GM23338 (cell line): ENCODE results near the gene CLEC11A.
"Not testable (repeated sequence)": the region's sequence is repeated elsewhere in the genome, so short reads cannot be mapped to it uniquely, and the experiment has no call there.

Experiments used
- CREB1 ChIP-seq: fragments of 250-450 bp; sonication (Bioruptor Pico); IDR thresholded peaks from 2 replicates; pipeline ENCODE4 v1.5.0; 2020; ENCODE audit warnings: low read depth, mild to moderate bottlenecking, moderate library complexity
- EZH2 ChIP-seq: fragments of 200-600 bp; sonication (generic); IDR thresholded peaks from one replicate; pipeline ENCODE4 v1.8.0; 2017; ENCODE audit warnings: antibody characterized with exemption, mild to moderate bottlenecking, low read depth; ENCODE audit not compliant: unreplicated experiment
- EZH2phosphoT487 ChIP-seq: fragments of 200-600 bp; sonication (generic); IDR thresholded peaks from one replicate; pipeline ENCODE4 v1.8.1; 2018; ENCODE audit warnings: antibody characterized with exemption; ENCODE audit not compliant: unreplicated experiment
- POLR2AphosphoS5 ChIP-seq: IDR thresholded peaks from 2 replicates; pipeline ENCODE4 v1.6.1; 2016; ENCODE audit warnings: antibody characterized with exemption, low read depth
- ZNF331 ChIP-seq: fragments of 250-450 bp; sonication (Bioruptor Pico); IDR thresholded peaks from 2 replicates; pipeline ENCODE4 v1.5.0; 2020; ENCODE audit warnings: low read depth, mild to moderate bottlenecking, moderate library complexity
- TF ChIP-seq, protein P1 (sequence below), 2 experiments: fragments of 200-600 bp in 1 of 2; sonication (generic) in 1 of 2; conservative IDR thresholded peaks; 2 replicates each; pipeline versions ENCODE4 v1.5.1 to v1.6.1; 2016 to 2017; ENCODE audit warnings: antibody characterized with exemption in 2 of 2, low read depth in 2 of 2, mild to moderate bottlenecking in 2 of 2, moderate library complexity in 1 of 2
- TF ChIP-seq, protein P2 (sequence below): IDR thresholded peaks from one replicate; pipeline ENCODE4 v1.6.1; 2018; ENCODE audit warnings: antibody characterized with exemption; ENCODE audit not compliant: unreplicated experiment
- TF ChIP-seq, protein P3 (sequence below): IDR thresholded peaks from 2 replicates; pipeline ENCODE4 v1.6.1; 2016; ENCODE audit warnings: antibody characterized with exemption
- TF ChIP-seq, protein P4 (sequence below): fragments of 250-450 bp; sonication (Bioruptor Pico); IDR thresholded peaks from 2 replicates; pipeline ENCODE4 v1.5.0; 2020; ENCODE audit warnings: mild to moderate bottlenecking, moderate library complexity

DNA sequence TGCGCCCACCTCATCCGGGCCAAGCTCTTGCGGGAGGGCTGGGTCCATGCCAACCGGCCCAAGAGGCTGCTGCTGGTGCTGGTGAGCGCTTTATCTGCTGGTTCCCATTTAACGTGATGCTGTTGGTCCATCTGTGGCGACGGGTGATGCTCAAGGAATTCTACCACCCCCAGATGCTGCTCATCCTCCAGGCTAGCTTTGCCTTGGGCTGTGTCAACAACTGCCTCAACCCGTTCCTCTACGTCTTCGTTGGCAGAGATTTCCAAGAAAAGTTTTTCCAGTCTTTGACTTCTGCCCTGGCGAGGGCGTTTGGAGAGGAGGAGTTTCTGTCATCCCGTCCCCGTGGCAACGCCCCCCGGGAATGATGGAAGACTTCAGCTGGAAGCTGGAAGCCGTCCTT lies 35.9 kb downstream of the CLEC11A start:
- TF ChIP-seq, protein P1, sequence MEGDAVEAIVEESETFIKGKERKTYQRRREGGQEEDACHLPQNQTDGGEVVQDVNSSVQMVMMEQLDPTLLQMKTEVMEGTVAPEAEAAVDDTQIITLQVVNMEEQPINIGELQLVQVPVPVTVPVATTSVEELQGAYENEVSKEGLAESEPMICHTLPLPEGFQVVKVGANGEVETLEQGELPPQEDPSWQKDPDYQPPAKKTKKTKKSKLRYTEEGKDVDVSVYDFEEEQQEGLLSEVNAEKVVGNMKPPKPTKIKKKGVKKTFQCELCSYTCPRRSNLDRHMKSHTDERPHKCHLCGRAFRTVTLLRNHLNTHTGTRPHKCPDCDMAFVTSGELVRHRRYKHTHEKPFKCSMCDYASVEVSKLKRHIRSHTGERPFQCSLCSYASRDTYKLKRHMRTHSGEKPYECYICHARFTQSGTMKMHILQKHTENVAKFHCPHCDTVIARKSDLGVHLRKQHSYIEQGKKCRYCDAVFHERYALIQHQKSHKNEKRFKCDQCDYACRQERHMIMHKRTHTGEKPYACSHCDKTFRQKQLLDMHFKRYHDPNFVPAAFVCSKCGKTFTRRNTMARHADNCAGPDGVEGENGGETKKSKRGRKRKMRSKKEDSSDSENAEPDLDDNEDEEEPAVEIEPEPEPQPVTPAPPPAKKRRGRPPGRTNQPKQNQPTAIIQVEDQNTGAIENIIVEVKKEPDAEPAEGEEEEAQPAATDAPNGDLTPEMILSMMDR (conservative IDR thresholded peaks at IDR 0.05; ENCODE audit: low read depth in 2 of 2), result not testable (repeated sequence)
- TF ChIP-seq POLR2AphosphoS5; EZH2phosphoT487; EZH2; CREB1 (CRISPR knock-in tag); ZNF331: not testable (repeated sequence)
- TF ChIP-seq, protein P2, sequence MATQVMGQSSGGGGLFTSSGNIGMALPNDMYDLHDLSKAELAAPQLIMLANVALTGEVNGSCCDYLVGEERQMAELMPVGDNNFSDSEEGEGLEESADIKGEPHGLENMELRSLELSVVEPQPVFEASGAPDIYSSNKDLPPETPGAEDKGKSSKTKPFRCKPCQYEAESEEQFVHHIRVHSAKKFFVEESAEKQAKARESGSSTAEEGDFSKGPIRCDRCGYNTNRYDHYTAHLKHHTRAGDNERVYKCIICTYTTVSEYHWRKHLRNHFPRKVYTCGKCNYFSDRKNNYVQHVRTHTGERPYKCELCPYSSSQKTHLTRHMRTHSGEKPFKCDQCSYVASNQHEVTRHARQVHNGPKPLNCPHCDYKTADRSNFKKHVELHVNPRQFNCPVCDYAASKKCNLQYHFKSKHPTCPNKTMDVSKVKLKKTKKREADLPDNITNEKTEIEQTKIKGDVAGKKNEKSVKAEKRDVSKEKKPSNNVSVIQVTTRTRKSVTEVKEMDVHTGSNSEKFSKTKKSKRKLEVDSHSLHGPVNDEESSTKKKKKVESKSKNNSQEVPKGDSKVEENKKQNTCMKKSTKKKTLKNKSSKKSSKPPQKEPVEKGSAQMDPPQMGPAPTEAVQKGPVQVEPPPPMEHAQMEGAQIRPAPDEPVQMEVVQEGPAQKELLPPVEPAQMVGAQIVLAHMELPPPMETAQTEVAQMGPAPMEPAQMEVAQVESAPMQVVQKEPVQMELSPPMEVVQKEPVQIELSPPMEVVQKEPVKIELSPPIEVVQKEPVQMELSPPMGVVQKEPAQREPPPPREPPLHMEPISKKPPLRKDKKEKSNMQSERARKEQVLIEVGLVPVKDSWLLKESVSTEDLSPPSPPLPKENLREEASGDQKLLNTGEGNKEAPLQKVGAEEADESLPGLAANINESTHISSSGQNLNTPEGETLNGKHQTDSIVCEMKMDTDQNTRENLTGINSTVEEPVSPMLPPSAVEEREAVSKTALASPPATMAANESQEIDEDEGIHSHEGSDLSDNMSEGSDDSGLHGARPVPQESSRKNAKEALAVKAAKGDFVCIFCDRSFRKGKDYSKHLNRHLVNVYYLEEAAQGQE, result not testable (repeated sequence)
- TF ChIP-seq, protein P3, sequence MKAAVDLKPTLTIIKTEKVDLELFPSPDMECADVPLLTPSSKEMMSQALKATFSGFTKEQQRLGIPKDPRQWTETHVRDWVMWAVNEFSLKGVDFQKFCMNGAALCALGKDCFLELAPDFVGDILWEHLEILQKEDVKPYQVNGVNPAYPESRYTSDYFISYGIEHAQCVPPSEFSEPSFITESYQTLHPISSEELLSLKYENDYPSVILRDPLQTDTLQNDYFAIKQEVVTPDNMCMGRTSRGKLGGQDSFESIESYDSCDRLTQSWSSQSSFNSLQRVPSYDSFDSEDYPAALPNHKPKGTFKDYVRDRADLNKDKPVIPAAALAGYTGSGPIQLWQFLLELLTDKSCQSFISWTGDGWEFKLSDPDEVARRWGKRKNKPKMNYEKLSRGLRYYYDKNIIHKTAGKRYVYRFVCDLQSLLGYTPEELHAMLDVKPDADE, result not testable (repeated sequence)
- TF ChIP-seq, protein P4, sequence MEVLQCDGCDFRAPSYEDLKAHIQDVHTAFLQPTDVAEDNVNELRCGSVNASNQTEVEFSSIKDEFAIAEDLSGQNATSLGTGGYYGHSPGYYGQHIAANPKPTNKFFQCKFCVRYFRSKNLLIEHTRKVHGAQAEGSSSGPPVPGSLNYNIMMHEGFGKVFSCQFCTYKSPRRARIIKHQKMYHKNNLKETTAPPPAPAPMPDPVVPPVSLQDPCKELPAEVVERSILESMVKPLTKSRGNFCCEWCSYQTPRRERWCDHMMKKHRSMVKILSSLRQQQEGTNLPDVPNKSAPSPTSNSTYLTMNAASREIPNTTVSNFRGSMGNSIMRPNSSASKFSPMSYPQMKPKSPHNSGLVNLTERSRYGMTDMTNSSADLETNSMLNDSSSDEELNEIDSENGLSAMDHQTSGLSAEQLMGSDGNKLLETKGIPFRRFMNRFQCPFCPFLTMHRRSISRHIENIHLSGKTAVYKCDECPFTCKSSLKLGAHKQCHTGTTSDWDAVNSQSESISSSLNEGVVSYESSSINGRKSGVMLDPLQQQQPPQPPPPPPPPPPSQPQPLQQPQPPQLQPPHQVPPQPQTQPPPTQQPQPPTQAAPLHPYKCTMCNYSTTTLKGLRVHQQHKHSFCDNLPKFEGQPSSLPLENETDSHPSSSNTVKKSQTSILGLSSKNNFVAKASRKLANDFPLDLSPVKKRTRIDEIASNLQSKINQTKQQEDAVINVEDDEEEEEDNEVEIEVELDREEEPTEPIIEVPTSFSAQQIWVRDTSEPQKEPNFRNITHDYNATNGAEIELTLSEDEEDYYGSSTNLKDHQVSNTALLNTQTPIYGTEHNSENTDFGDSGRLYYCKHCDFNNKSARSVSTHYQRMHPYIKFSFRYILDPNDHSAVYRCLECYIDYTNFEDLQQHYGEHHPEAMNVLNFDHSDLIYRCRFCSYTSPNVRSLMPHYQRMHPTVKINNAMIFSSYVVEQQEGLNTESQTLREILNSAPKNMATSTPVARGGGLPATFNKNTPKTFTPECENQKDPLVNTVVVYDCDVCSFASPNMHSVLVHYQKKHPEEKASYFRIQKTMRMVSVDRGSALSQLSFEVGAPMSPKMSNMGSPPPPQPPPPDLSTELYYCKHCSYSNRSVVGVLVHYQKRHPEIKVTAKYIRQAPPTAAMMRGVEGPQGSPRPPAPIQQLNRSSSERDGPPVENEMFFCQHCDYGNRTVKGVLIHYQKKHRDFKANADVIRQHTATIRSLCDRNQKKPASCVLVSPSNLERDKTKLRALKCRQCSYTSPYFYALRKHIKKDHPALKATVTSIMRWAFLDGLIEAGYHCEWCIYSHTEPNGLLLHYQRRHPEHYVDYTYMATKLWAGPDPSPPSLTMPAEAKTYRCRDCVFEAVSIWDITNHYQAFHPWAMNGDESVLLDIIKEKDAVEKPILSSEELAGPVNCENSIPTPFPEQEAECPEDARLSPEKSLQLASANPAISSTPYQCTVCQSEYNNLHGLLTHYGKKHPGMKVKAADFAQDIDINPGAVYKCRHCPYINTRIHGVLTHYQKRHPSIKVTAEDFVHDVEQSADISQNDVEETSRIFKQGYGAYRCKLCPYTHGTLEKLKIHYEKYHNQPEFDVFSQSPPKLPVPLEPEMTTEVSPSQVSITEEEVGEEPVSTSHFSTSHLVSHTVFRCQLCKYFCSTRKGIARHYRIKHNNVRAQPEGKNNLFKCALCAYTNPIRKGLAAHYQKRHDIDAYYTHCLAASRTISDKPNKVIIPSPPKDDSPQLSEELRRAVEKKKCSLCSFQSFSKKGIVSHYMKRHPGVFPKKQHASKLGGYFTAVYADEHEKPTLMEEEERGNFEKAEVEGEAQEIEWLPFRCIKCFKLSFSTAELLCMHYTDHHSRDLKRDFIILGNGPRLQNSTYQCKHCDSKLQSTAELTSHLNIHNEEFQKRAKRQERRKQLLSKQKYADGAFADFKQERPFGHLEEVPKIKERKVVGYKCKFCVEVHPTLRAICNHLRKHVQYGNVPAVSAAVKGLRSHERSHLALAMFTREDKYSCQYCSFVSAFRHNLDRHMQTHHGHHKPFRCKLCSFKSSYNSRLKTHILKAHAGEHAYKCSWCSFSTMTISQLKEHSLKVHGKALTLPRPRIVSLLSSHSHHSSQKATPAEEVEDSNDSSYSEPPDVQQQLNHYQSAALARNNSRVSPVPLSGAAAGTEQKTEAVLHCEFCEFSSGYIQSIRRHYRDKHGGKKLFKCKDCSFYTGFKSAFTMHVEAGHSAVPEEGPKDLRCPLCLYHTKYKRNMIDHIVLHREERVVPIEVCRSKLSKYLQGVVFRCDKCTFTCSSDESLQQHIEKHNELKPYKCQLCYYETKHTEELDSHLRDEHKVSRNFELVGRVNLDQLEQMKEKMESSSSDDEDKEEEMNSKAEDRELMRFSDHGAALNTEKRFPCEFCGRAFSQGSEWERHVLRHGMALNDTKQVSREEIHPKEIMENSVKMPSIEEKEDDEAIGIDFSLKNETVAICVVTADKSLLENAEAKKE (CRISPR knock-in tag), result not testable (repeated sequence)
